Stimulated activated CD4-positive, alpha-beta T cell treated with anti-CD3 and anti-CD28 coated beads, Interleukin-4, amount 100 ng/mL, for 48 hours (primary cell): Measurements from ENCODE around the gene ZNF536.

Experiments used
- DNase-seq, 2 donors: peaks; one replicate each; pipeline ENCODE4 v3.0.0-alpha.2; 2020; ENCODE audit warnings: low read depth in 2 of 2

ZNF536 gene

GRCh38 chr19:30363073-30363472 is 9.1 kb upstream of the ZNF536 start:
- DNase-seq = no peak

- DNase-seq = no peak
Measured at GRCh38 chr19:30364866-30365800, 7.1 kb upstream of the ZNF536 start.

GRCh38 chr19:30366282-30366681 is 5.9 kb upstream of the ZNF536 start:
- DNase-seq = no peak

GRCh38 chr19:30367006-30367405 is 5.2 kb upstream of the ZNF536 start:
- DNase-seq = no peak

- no peak for DNase-seq
Measured at GRCh38 chr19:30367421-30367820, 4.8 kb upstream of the ZNF536 start.

GRCh38 chr19:30369833-30370232 is 2.4 kb upstream of the ZNF536 start:
- DNase-seq = no peak

- no peak for DNase-seq
Measured at GRCh38 chr19:30371161-30371836, 885 bp upstream of the ZNF536 start.

- no peak for DNase-seq
Measured at GRCh38 chr19:30373593-30373992, 1.4 kb downstream of the ZNF536 start.

GRCh38 chr19:30374539-30374864 is 2.3 kb downstream of the ZNF536 start:
- no peak for DNase-seq

GRCh38 chr19:30374865-30375552 is 2.8 kb downstream of the ZNF536 start:
- DNase-seq = no peak

- no peak for DNase-seq
Measured at GRCh38 chr19:30375553-30376031, 3.4 kb downstream of the ZNF536 start.

GRCh38 chr19:30376272-30376671 is 4.1 kb downstream of the ZNF536 start:
- DNase-seq = no peak

GRCh38 chr19:30376826-30377425 is 4.7 kb downstream of the ZNF536 start:
- no peak for DNase-seq

GRCh38 chr19:30378701-30379100 is 6.5 kb downstream of the ZNF536 start:
- DNase-seq = no peak

- no peak for DNase-seq
Measured at GRCh38 chr19:30379841-30380610, 7.8 kb downstream of the ZNF536 start.

GRCh38 chr19:30381366-30381765 is 9.2 kb downstream of the ZNF536 start:
- DNase-seq = no peak

GRCh38 chr19:30385174-30385573 is 13.0 kb downstream of the ZNF536 start:
- no peak for DNase-seq

- DNase-seq = no peak
Measured at GRCh38 chr19:30385666-30386065, 13.5 kb downstream of the ZNF536 start.

- DNase-seq = no peak
Measured at GRCh38 chr19:30386551-30387143, 14.5 kb downstream of the ZNF536 start.

- no peak for DNase-seq
Measured at GRCh38 chr19:30387311-30388115, 15.3 kb downstream of the ZNF536 start.
